ENCODE measurements around the gene NMU. TPM values are rescaled to one million over a fixed set of nuclear protein-coding genes. Genes with fewer than 3 reads are reported as not detected.

The NMU gene
- total and polyA plus RNA-seq, 10 of the 15 experiments (the other 5 are each of a cell fraction or from before 2014, with no cell fraction given), result 0.33 TPM; not detected in 9

DNA sequence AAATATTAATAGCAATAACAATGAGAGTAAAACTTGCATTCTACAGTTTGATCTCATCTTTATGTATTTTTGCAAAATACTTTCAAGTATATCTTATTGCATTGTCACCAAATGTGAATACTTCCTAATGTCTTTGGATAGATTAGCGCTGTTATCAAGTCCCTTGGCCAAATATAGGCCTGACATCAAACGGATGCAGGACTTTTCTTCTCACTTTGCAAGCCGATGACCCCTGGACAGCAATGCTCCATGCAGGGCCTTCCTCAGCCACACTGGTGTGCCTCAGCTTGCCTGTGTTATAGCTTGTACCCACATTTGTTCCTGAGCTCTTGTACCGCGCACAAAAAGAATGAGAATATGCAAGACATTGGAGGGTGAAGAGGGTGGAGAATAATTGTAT, 18.0 kb upstream of the NMU start:
- no peaks in the 10 kb centered on the region for H3K27me3 ChIP-seq (replicated peaks in 1 of 2; ENCODE audit: control insufficient read depth in 2 of 2, insufficient read depth in 2 of 2, low read length in 1 of 2)
- CTCF ChIA-PET, result no interaction called here
- no peaks in the 10 kb centered on the region for H3K79me2 ChIP-seq (ENCODE audit: control insufficient read depth, insufficient read depth, low read length)
- SMC1A ChIA-PET (ENCODE audit: uncharacterized antibody, unreplicated experiment), result no interaction called here
- intact Hi-C loops (cut with micrococcal nuclease; ENCODE audit: unreplicated experiment), result no loop called here
- RAD21 ChIA-PET (ENCODE audit: unreplicated experiment), result no interaction called here
- BruUV-seq (replicated peaks), result no TSS peak
- no peak overlapping the region for H3K4me3 ChIP-seq
- H3K36me3 ChIP-seq (ENCODE audit: control insufficient read depth in 2 of 2, insufficient read depth in 2 of 2, low read length in 1 of 2), result no peaks in the 10 kb centered on the region
- H3K4me1 ChIP-seq (ENCODE audit: control insufficient read depth, insufficient read depth, low read length), result no peaks in the 10 kb centered on the region
- FAIRE-seq (no peak), ATAC-seq (no peak), DNase-seq (ENCODE audit: low read depth, low spot score) (no peak)
- POLR2A ChIA-PET, result no interaction called here
- H3K27ac ChIP-seq (ENCODE audit: control insufficient read depth, insufficient read depth), result no peak overlapping the region
- H3K9ac ChIP-seq (ENCODE audit: control insufficient read depth, insufficient read depth, low read length), result no peak overlapping the region
- no peaks in the 10 kb centered on the region for H3K9me3 ChIP-seq (replicated peaks; ENCODE audit: control insufficient read depth, insufficient read depth, low read length)
- 49% methylated on average over 5 of the region's 5 CpGs for WGBS (ENCODE audit: insufficient coverage, insufficient replicate concordance, low lambda C conversion rate, missing lambda C conversion rate)
- no peaks in the 10 kb centered on the region for H4K20me1 ChIP-seq (ENCODE audit: control insufficient read depth, insufficient read depth)
- TF ChIP-seq TAF1 (IDR thresholded peaks at IDR 0.05; ENCODE audit: borderline replicate concordance, low read depth, low read length) (no peak), GATAD2B (conservative IDR thresholded peaks at IDR 0.05; ENCODE audit: low read depth) (no peak), ZNF207 (IDR thresholded peaks at IDR 0.05; ENCODE audit: borderline replicate concordance) (no peak), RAD21 (IDR thresholded peaks at IDR 0.05; ENCODE audit: insufficient read depth, low read depth, low read length) (no peak), HDGF (IDR thresholded peaks at IDR 0.05) (no peak), BHLHE40 (IDR thresholded peaks at IDR 0.05; ENCODE audit: borderline replicate concordance in 1 of 2, low read depth in 2 of 2, low read length in 1 of 2) (no peak), FOXM1 (IDR thresholded peaks at IDR 0.05; ENCODE audit: low read depth, low read length) (no peak), TCF7 (IDR thresholded peaks at IDR 0.05; ENCODE audit: borderline replicate concordance) (no peak)
- no peak overlapping the region for H3K4me2 ChIP-seq (ENCODE audit: control insufficient read depth, insufficient read depth)
- no peak overlapping the region for H2AFZ ChIP-seq (ENCODE audit: control insufficient read depth, low read depth, low read length)
- in situ Hi-C loops (cut with MboI), result no loop called here

DNA sequence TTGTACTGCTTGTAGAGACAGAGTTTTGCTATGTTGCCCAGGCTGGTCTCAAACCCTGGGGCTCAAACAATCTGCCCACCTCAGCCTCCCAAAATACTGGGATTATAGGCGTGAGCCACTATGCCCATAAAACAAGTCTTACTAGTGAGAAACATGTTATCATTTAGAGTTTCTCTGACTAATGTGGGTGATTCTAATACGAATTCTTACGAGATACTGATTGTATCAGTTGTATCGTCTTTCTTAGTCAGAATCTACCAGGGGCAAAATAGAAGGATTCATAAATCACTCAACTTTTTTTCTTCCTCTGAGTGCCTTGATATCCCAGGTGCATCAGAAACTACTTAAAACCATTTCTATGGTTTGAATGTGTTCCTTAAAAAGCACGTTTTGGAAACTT, 14.4 kb upstream of the NMU start:
- no peaks in the 10 kb centered on the region for H3K9me3 ChIP-seq (replicated peaks; ENCODE audit: control insufficient read depth, insufficient read depth, low read length)
- no TSS peak for BruUV-seq (replicated peaks)

More for the DNA sequence above, 14.4 kb upstream of the NMU start:
- RAD21 ChIA-PET (ENCODE audit: unreplicated experiment), result no interaction called here
- FAIRE-seq, result no peak
- SMC1A ChIA-PET (ENCODE audit: uncharacterized antibody, unreplicated experiment), result no interaction called here
- intact Hi-C loops (cut with micrococcal nuclease; ENCODE audit: unreplicated experiment), result no loop called here
- Histone ChIP-seq H3K4me2 (ENCODE audit: control insufficient read depth, insufficient read depth) (no peak overlapping the region), H2AFZ (ENCODE audit: control insufficient read depth, low read depth, low read length) (no peak overlapping the region), H3K4me1 (ENCODE audit: control insufficient read depth, insufficient read depth, low read length) (no peaks in the 10 kb centered on the region), H3K9ac (ENCODE audit: control insufficient read depth, insufficient read depth, low read length) (no peak overlapping the region), H3K79me2 (ENCODE audit: control insufficient read depth, insufficient read depth, low read length) (no peaks in the 10 kb centered on the region), H3K4me3 (no peak overlapping the region), H4K20me1 (ENCODE audit: control insufficient read depth, insufficient read depth) (no peaks in the 10 kb centered on the region), H3K27ac (ENCODE audit: control insufficient read depth, insufficient read depth) (no peak overlapping the region), H3K36me3 (ENCODE audit: control insufficient read depth in 2 of 2, insufficient read depth in 2 of 2, low read length in 1 of 2) (no peaks in the 10 kb centered on the region), H3K27me3 (replicated peaks in 1 of 2; ENCODE audit: control insufficient read depth in 2 of 2, insufficient read depth in 2 of 2, low read length in 1 of 2) (no peaks in the 10 kb centered on the region)
- in situ Hi-C loops (cut with MboI), result no loop called here
- POLR2A ChIA-PET, result interaction anchor here (0.5 kb wide), 1 partner anchor 1246 kb away, joined by 3 read pairs; no protein-coding TSS in a partner anchor
- ATAC-seq, result no peak
- CTCF ChIA-PET, result no interaction called here
- no peak for DNase-seq (ENCODE audit: low read depth, low spot score)
- TF ChIP-seq EGR1 (IDR thresholded peaks at IDR 0.05; ENCODE audit: borderline replicate concordance in 1 of 2, low read depth in 2 of 2, low read length in 2 of 2) (no peak), ZBED1 (IDR thresholded peaks at IDR 0.05; ENCODE audit: borderline replicate concordance) (no peak), IKZF2 (IDR thresholded peaks at IDR 0.05) (no peak), HDGF (IDR thresholded peaks at IDR 0.05) (no peak)
- WGBS (ENCODE audit: insufficient coverage, insufficient replicate concordance, low lambda C conversion rate, missing lambda C conversion rate), result 11% methylated on average over 5 of the region's 5 CpGs

All from GM12878 (cell line).